Rectal smooth muscle tissue (tissue), 1 donor: ENCODE measurements around the gene SETD2.
"Not testable (repeated sequence)": the region's sequence is repeated elsewhere in the genome, so short reads cannot be mapped to it uniquely, and the experiment has no call there.

Experiments
- H3K27ac ChIP-seq: one replicate; pipeline ENCODE4 v1.7.0; 2013; ENCODE audit warnings: low read depth, low read length, inconsistent platforms
- H3K27me3 ChIP-seq: one replicate; pipeline ENCODE4 v1.7.0; 2013; ENCODE audit warnings: low read length; ENCODE audit not compliant: control insufficient read depth, insufficient read depth
- H3K36me3 ChIP-seq: one replicate; pipeline ENCODE4 v1.7.0; 2013; ENCODE audit warnings: low read length; ENCODE audit not compliant: control insufficient read depth, insufficient read depth
- H3K4me1 ChIP-seq: one replicate; pipeline ENCODE4 v1.7.0; 2013; ENCODE audit warnings: low read length; ENCODE audit not compliant: control insufficient read depth, insufficient read depth
- H3K4me3 ChIP-seq: one replicate; pipeline ENCODE4 v1.7.0; 2013; ENCODE audit warnings: low read length
- H3K9ac ChIP-seq: one replicate; pipeline ENCODE4 v1.7.0; 2013; ENCODE audit warnings: low read length

Gene SETD2

DNA sequence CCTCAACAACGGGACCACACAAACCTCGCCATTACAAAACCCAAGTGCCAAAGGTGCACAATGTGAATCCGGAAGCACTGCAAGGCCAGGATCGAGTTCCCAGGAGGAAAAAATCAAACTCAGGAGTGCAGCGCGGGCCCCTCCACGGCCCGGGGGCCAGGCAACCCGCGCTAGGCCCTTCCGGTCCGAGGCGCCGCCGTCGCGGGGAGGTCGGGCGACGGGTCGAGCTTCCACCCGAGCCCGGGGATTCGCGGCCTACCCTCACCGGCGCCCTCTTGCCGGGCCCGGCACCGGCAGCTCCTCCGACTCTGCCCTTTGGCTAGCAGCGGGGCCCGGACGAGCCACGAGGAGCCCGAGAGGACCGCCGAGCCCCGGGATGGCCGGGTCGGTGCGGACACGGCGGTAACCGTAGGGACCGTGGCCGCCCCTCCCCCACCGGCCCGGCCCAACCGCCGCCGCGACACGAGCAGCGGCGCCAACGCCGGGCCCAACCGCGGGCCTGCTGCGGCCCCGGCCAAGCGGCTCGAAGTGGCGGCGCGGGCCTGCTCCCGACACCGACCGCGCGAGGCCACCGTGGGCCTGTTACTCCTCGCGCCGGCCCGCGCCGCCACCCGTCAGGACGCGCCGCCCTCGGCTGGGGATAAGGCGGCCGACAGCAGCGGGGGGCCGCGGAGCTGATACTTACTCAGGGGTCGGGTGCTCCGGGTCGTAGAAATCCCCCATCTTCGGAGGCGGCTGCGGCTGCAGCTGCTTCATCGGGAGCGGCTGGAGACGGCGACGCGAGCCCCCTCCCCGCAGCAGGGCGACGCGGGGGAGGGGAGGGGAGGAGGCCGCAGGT is 525 bp downstream of the SETD2 start:
- H3K27me3 ChIP-seq: no peaks in the 10 kb centered on the region
- H3K4me1 ChIP-seq: peaks cover 24% of the 10 kb centered on the region
- no peaks in the 10 kb centered on the region for H3K36me3 ChIP-seq
- peak overlapping the region; percentile 59 for H3K9ac ChIP-seq
- H3K27ac ChIP-seq: peak overlapping the region; percentile 91
- peak overlapping the region; percentile 90 for H3K4me3 ChIP-seq

DNA sequence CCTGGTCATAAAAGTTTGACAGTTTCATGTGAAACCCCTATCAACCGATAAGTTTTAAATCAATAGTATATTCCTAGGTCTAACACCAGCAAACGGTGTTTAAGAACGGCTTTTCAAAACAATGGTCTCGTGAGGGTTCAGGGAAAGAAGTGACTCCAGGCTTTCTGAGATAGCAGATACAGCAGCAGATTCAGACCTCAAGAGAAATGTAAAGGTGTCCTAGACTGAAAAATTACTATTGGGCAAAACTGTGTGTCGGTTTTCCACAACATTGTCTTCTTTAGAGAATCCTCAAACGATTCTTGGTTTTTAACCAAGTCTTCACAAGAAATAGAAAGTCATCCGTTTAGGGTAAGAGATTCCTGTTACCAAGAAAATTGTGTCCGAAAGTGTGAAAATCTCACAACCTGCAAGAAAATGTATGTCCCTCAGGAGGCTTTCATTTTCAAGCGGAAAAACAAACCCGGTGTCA is 1.2 kb downstream of the SETD2 start:
- no peaks in the 10 kb centered on the region for H3K36me3 ChIP-seq
- no peaks in the 10 kb centered on the region for H3K27me3 ChIP-seq
- H3K9ac ChIP-seq: peak overlapping the region; percentile 59
- H3K4me1 ChIP-seq: peaks cover 24% of the 10 kb centered on the region
- H3K27ac ChIP-seq: peak overlapping the region; percentile 91
- peak overlapping the region; percentile 90 for H3K4me3 ChIP-seq

DNA sequence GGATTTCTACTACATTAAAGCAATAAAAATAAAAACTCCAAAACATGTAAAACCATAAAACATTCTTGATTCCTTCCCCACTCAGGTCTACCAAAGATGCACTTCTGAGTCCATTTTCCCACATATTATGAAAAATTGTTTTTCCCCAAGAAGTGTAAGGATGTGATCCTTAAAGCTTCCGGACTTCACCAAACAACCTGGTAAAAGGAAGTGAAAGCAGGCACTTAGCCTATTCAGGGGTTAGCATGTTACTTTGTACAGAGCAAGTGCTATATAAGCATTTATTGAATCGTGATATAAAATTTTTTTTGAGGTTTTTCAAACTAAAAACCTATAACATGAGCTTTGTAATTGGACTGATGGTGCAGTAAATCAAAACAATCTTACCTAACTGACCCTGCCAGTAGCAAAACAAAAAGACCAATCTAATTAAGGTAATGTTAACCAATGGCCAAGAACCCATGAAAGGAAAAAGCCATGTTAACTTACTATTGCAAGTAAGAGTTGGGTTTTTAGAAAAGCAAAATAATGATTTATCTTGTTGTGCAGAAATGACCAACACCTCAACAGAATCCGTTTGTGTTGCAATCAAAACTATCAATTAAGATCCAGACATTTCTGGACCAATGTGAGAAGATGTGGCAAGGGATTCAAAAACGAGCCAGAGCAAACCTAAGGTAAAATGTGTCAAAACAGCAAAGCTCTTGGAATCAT is 1.8 kb downstream of the SETD2 start:
- H3K4me3 ChIP-seq: peak overlapping the region; percentile 90
- no peaks in the 10 kb centered on the region for H3K36me3 ChIP-seq
- H3K27ac ChIP-seq: no peak overlapping the region
- no peak overlapping the region for H3K9ac ChIP-seq
- H3K27me3 ChIP-seq: no peaks in the 10 kb centered on the region
- peaks cover 24% of the 10 kb centered on the region for H3K4me1 ChIP-seq

- no peaks in the 10 kb centered on the region for H3K27me3 ChIP-seq
- peaks cover 24% of the 10 kb centered on the region for H3K4me1 ChIP-seq
- no peak overlapping the region for H3K4me3 ChIP-seq
- H3K9ac ChIP-seq: no peak overlapping the region
- no peak overlapping the region for H3K27ac ChIP-seq
- no peaks in the 10 kb centered on the region for H3K36me3 ChIP-seq
These were observed 4.1 kb downstream of the SETD2 start for GRCh38 chr3:47159820-47160219.

- H3K36me3 ChIP-seq: no peaks in the 10 kb centered on the region
- no peak overlapping the region for H3K27ac ChIP-seq
- H3K4me1 ChIP-seq: peaks cover 24% of the 10 kb centered on the region
- H3K4me3 ChIP-seq: no peak overlapping the region
- H3K9ac ChIP-seq: no peak overlapping the region
- H3K27me3 ChIP-seq: no peaks in the 10 kb centered on the region
These were observed 5.7 kb downstream of the SETD2 start for GRCh38 chr3:47158208-47158607.

- peaks cover 12% of the 10 kb centered on the region for H3K4me1 ChIP-seq
These were observed 7.5 kb downstream of the SETD2 start for GRCh38 chr3:47156396-47156795.

DNA sequence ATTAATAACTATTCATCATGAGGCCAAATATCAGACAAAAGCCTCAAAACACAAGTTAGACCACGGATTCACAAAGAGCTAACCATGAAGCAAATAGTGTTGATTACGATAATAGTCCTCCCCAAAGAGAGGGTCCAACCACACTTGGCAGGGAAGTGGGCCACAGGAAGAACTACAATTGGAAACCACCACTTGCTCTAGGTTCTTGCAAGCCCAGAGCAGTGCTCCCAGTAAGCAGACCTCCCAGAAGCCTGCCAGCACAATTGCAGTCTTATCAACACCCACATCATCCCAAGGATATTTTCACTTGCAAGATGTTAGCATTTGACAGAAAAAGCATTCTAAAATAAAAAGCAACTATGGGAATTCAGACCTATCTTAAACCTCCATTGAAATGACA is 11.3 kb downstream of the SETD2 start:
- no peaks in the 10 kb centered on the region for H3K36me3 ChIP-seq
- no peaks in the 10 kb centered on the region for H3K4me1 ChIP-seq
- H3K27me3 ChIP-seq: no peaks in the 10 kb centered on the region
- no peak overlapping the region for H3K27ac ChIP-seq
- no peak overlapping the region for H3K4me3 ChIP-seq
- no peak overlapping the region for H3K9ac ChIP-seq

More at GRCh38 chr3:47156396-47156795, 7.5 kb downstream of the SETD2 start:
- H3K27me3 ChIP-seq: no peaks in the 10 kb centered on the region
- no peak overlapping the region for H3K4me3 ChIP-seq
- H3K9ac ChIP-seq: no peak overlapping the region
- H3K36me3 ChIP-seq: no peaks in the 10 kb centered on the region
- H3K27ac ChIP-seq: no peak overlapping the region

DNA sequence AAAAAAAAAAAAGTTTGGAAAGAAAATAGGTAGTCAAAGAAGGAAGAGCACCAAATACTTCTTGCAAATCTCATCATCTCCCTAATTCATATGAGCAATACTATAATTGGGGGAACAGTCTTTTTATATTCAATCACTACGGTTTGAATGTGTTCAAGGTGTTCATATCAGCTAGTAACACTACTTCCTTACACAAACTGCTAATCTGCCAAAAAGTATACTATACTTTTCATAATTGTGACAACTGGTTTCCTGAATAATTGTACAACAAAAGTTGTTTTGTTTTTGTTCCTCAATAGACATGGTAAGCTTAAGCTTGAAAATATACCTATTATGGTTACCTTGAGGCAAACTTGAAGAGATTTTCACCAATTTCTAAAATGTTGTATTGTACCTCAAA is 12.1 kb downstream of the SETD2 start:
- no peaks in the 10 kb centered on the region for H3K36me3 ChIP-seq
- H3K4me1 ChIP-seq: no peaks in the 10 kb centered on the region
- no peak overlapping the region for H3K9ac ChIP-seq
- H3K27ac ChIP-seq: no peak overlapping the region
- H3K4me3 ChIP-seq: no peak overlapping the region
- no peaks in the 10 kb centered on the region for H3K27me3 ChIP-seq

DNA sequence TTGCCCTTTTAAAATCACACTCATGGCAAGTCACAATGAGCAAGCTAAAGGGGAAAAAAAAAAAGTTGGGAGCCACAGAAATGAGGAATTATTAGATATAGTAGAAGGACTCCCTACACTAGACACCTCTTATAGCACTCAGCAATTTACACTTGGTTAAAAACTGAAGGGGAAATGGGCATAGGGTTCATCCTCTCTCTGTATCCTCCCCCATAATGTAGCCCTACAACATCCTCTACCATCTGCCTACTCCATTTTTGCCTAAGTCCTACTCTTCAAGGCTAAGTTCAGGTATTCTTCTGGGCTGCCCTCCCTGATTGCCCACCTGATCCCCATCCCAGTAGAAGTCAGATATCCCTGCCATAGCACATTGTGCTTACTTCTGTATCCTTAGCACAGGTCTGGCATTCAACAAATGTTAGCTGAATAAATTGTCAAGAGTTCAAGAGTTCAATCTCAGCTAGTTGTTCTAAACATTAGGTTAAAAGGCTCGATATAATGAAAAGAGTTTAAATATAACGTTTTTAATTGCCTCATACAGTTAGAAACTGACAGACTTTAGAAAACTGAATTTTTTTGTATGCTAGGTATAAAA is 14.5 kb downstream of the SETD2 start:
- no peak overlapping the region for H3K4me3 ChIP-seq
- no peaks in the 10 kb centered on the region for H3K27me3 ChIP-seq
- H3K27ac ChIP-seq: no peak overlapping the region
- H3K36me3 ChIP-seq: no peaks in the 10 kb centered on the region
- no peaks in the 10 kb centered on the region for H3K4me1 ChIP-seq
- H3K9ac ChIP-seq: no peak overlapping the region

- Histone ChIP-seq H3K9ac (no peak overlapping the region), H3K4me3 (no peak overlapping the region), H3K36me3 (no peaks in the 10 kb centered on the region), H3K4me1 (no peaks in the 10 kb centered on the region), H3K27me3 (no peaks in the 10 kb centered on the region), H3K27ac (no peak overlapping the region)
These were observed 18.6 kb downstream of the SETD2 start for GRCh38 chr3:47145272-47145671.

DNA sequence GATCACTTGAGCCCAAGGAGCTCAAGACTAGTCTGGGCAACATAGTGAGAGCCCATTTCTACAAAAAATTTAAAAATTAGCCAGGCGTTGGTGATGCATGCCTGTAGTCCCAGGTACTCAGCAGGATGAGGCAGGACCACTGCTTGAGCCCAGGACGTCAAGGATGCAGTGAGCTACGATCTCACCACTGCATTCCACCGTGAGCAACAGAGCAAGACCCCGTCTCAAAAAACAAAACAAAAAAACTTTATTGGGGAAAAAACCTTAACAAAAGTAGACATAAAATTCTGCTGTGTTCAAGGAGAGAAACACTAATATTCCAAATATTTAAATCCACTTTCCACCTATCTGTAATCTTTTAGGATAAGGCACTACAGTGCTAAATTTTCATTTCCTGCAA is 20.8 kb downstream of the SETD2 start:
- Histone ChIP-seq H3K4me1 (peaks cover 3% of the 10 kb centered on the region), H3K27ac (no peak overlapping the region)

GRCh38 chr3:47142536-47142935 is 21.4 kb downstream of the SETD2 start:
- H3K36me3 ChIP-seq, H3K4me1 ChIP-seq, H3K9ac ChIP-seq: not testable (repeated sequence)

More for the DNA sequence above, 20.8 kb downstream of the SETD2 start:
- Histone ChIP-seq H3K9ac (no peak overlapping the region), H3K27me3 (no peaks in the 10 kb centered on the region), H3K4me3 (no peak overlapping the region), H3K36me3 (no peaks in the 10 kb centered on the region)

More at GRCh38 chr3:47142536-47142935, 21.4 kb downstream of the SETD2 start:
- H3K27ac ChIP-seq, H3K4me3 ChIP-seq, H3K27me3 ChIP-seq: not testable (repeated sequence)
